Ovary (tissue), 9 donors: ENCODE results near the gene DNAH17. TPM values are rescaled to one million over a fixed set of nuclear protein-coding genes. Genes with fewer than 3 reads are reported as not detected.
"Not testable (repeated sequence)": the region's sequence is repeated elsewhere in the genome, so short reads cannot be mapped to it uniquely, and the experiment has no call there.

Source experiments
- DNase-seq, 5 donors: peaks; one replicate each; pipeline ENCODE4 v3.0.0-alpha.2; 2019 to 2020
- H3K27ac ChIP-seq, 2 donors: fragments of 200-600 bp; one replicate each; pipeline versions ENCODE4 v1.5.1 to v1.8.0; 2019 to 2022
- H3K27me3 ChIP-seq: fragments of 200-600 bp; one replicate; pipeline ENCODE4 v1.8.0; 2022
- H3K36me3 ChIP-seq: fragments of 200-600 bp; sonication (generic); one replicate; pipeline ENCODE4 v1.5.1; 2019
- H3K4me1 ChIP-seq: one replicate; pipeline ENCODE4 v1.8.1; 2013; ENCODE audit warnings: mild to moderate bottlenecking, moderate library complexity; ENCODE audit not compliant: insufficient read depth
- H3K4me3 ChIP-seq: fragments of 200-600 bp; sonication (generic); one replicate; pipeline ENCODE4 v1.5.1; 2017
- H3K9me3 ChIP-seq, 2 donors: fragments of 200-600 bp in 1 of 2; sonication (generic) in 1 of 2; one replicate each; pipeline versions ENCODE4 v1.5.1 to v1.8.1; 2013 to 2019; ENCODE audit warnings: mild to moderate bottlenecking in 1 of 2, moderate library complexity in 1 of 2
- CTCF ChIP-seq, 3 donors: fragments of 450-650 bp in 2 of 3; fragments of 200-600 bp in 1 of 3; IDR thresholded peaks; one replicate each; pipeline versions ENCODE4 v1.5.1 to v1.8.0; 2016 to 2022; ENCODE audit warnings: antibody characterized with exemption in 3 of 3, mild to moderate bottlenecking in 1 of 3
- EP300 ChIP-seq: sonication (generic); formaldehyde crosslinking; IDR thresholded peaks from one replicate; pipeline ENCODE4 v1.6.1; 2017; ENCODE audit warnings: antibody characterized with exemption
- POLR2A ChIP-seq: fragments of 450-650 bp; IDR thresholded peaks from one replicate; pipeline ENCODE4 v1.6.1; 2017; ENCODE audit warnings: antibody characterized with exemption, mild to moderate bottlenecking, moderate library complexity
- WGBS, 3 donors: extraction: QIAGEN DNeasy Blood & Tissue Kit in 1 of 3; methylation state at CpG; one replicate each; pipeline versions ENCODE4 v1.1.5 to v1.1.7; 2013 to 2017; 5-methylcytosine and 5-hydroxymethylcytosine counted together
- intact Hi-C, 4 donors: fragments of 100-400 bp; cut with DNase I; formaldehyde crosslinking; loops; one replicate each; pipeline versions ENCODE4 v1.11.0 to v1.15.1; 2022 to 2023
- polyA plus RNA-seq, 2 donors: library from polyadenylated mRNA; stranded (reverse); fragments of 200-250 nt in 1 of 2; fragments of 350-450 nt in 1 of 2; fragmentation: Illumina TruSeq in 1 of 2; extraction: RNeasy Lipid Tissue Mini Kit (QIAGEN cat#74804) in 1 of 2; gene quantifications; one replicate each; pipeline ENCODE4 v1.2.3, GENCODE V29; 2013 to 2014
- total RNA-seq, 7 donors: library from RNA; depleted of rRNA in 2 of 7; stranded (reverse); fragments of >200 nt in 2 of 7; fragmentation: NEBNext Ultra II Directional in 3 of 7; extraction: Animal tissue kit (Norgen Biotek cat#: 25700) in 3 of 7; gene quantifications; one replicate each; pipeline versions ENCODE4 v1.1.0 to v1.2.4, GENCODE V29; 2016 to 2023
- donor health status: DM: no; HTN: no; CAD: no; lungs with moderate emphysema.
- donor health status: DM: no; HTN: no; CAD: no.
- donor health status: Bipolar disorder and iron deficiency.
- donor health status: DM: yes; HTN: yes; CAD: no.
- donor health status: DM: no; HTN: no; CAD: no.
- donor health status: DM: yes; HTN: yes; CAD: no.

DNAH17 gene
- total and polyA plus RNA-seq, 9 donors: 0.07 to 0.25 (median 0.12) TPM; not detected in 6

GRCh38 chr17:78504156-78504925 is 72.9 kb downstream of the DNAH17 start:
- Histone ChIP-seq H3K36me3 (no peaks in the 10 kb centered on the region), H3K27ac (no peak overlapping the region), H3K9me3 (no peaks in the 10 kb centered on the region), H3K4me3 (no peak overlapping the region), H3K27me3 (no peaks in the 10 kb centered on the region), H3K4me1 (no peaks in the 10 kb centered on the region)
- 79 to 86% (median 83%) methylated on average over 21 of the region's 21 CpGs for WGBS, 3 donors
- intact Hi-C loops: loop anchor here in 1 of 4 donors (10.0 kb wide), 1 partner anchor 200 kb away; no protein-coding TSS in a partner anchor
- no peak for DNase-seq
- no peak for TF ChIP-seq POLR2A
- TF ChIP-seq EP300: no peak
- no peak for TF ChIP-seq CTCF (IDR thresholded peaks at IDR 0.05)

- intact Hi-C loops: loop anchor here in 2 of 4 donors (2.0 to 10.0 kb wide), 2 partner anchors 53 to 201 kb away; no protein-coding TSS in a partner anchor
- not testable (repeated sequence) for H3K27me3 ChIP-seq, H3K4me1 ChIP-seq, H3K27ac ChIP-seq, DNase-seq, H3K9me3 ChIP-seq, H3K4me3 ChIP-seq, H3K36me3 ChIP-seq
- 93 to 95% (median 95%) methylated on average over 11 of the region's 11 CpGs for WGBS, 3 donors
These were observed 73.8 kb downstream of the DNAH17 start for GRCh38 chr17:78503388-78503787.

GRCh38 chr17:78502611-78503148 is 74.5 kb downstream of the DNAH17 start:
- Histone ChIP-seq H3K4me3 (no peak overlapping the region), H3K4me1 (no peaks in the 10 kb centered on the region), H3K9me3 (no peaks in the 10 kb centered on the region), H3K27me3 (no peaks in the 10 kb centered on the region), H3K27ac (no peak overlapping the region), H3K36me3 (no peaks in the 10 kb centered on the region)
- DNase-seq: no peak
- 80 to 86% (median 82%) methylated on average over 25 of the region's 25 CpGs for WGBS, 3 donors
- intact Hi-C loops: loop anchor here in 2 of 4 donors (2.0 to 10.0 kb wide), 2 partner anchors 54 to 202 kb away; no protein-coding TSS in a partner anchor
- TF ChIP-seq POLR2A: no peak

- WGBS, 3 donors: 86 to 87% (median 87%) methylated on average over 27 of the region's 27 CpGs
- no peaks in the 10 kb centered on the region for H3K4me1 ChIP-seq
- H3K27me3 ChIP-seq: no peaks in the 10 kb centered on the region
- H3K27ac ChIP-seq: no peak overlapping the region
- intact Hi-C loops: loop anchor here in 2 of 4 donors (2.0 to 10.0 kb wide), 2 partner anchors 55 to 203 kb away; no protein-coding TSS in a partner anchor
- H3K36me3 ChIP-seq: no peaks in the 10 kb centered on the region
- no peak for TF ChIP-seq CTCF (IDR thresholded peaks at IDR 0.05)
- no peak for TF ChIP-seq EP300
- TF ChIP-seq POLR2A: no peak
- no peak for DNase-seq
- no peak overlapping the region for H3K4me3 ChIP-seq
- H3K9me3 ChIP-seq: no peaks in the 10 kb centered on the region
These were observed 75.8 kb downstream of the DNAH17 start for GRCh38 chr17:78501241-78502036.

GRCh38 chr17:78500806-78501205 is 76.4 kb downstream of the DNAH17 start:
- no peaks in the 10 kb centered on the region for H3K9me3 ChIP-seq
- no peaks in the 10 kb centered on the region for H3K4me1 ChIP-seq
- TF ChIP-seq EP300: no peak
- TF ChIP-seq POLR2A: no peak
- TF ChIP-seq CTCF (IDR thresholded peaks at IDR 0.05): no peak
- intact Hi-C loops: loop anchor here in 1 of 4 donors (10.0 kb wide), 1 partner anchor 204 kb away; no protein-coding TSS in a partner anchor
- H3K4me3 ChIP-seq: no peak overlapping the region
- H3K36me3 ChIP-seq: no peaks in the 10 kb centered on the region
- no peak overlapping the region for H3K27ac ChIP-seq
- DNase-seq: no peak
- H3K27me3 ChIP-seq: no peaks in the 10 kb centered on the region
- WGBS, 3 donors: 88 to 93% (median 90%) methylated on average over 7 of the region's 7 CpGs
